Aorta (tissue), 5 donors: ENCODE results near the gene RETSAT. TPM values are rescaled to one million over a fixed set of nuclear protein-coding genes. Genes with fewer than 3 reads are reported as not detected.
"Not testable (repeated sequence)": the region's sequence is repeated elsewhere in the genome, so short reads cannot be mapped to it uniquely, and the experiment has no call there.

Experiments
- ATAC-seq: fragments of 200-7000 bp; cut with Tn5 transposase; one replicate; pipeline ENCODE4 v1.9.1; 2022; ENCODE audit warnings: moderate library complexity; ENCODE audit not compliant: low FRiP score
- DNase-seq, 2 donors: peaks; one replicate each; pipeline ENCODE4 v3.0.0-alpha.2; 2020
- H3K27ac ChIP-seq, 2 donors: one replicate each; pipeline ENCODE4 v1.5.1; 2013; ENCODE audit warnings: low read length in 2 of 2, mild to moderate bottlenecking in 2 of 2, moderate library complexity in 2 of 2, control low read depth in 1 of 2, inconsistent platforms in 1 of 2, low read depth in 1 of 2
- H3K27me3 ChIP-seq, 2 donors: one replicate each; pipeline ENCODE4 v1.6.1; 2013; ENCODE audit warnings: control low read depth in 1 of 2, low read length in 1 of 2, mild to moderate bottlenecking in 1 of 2, moderate library complexity in 1 of 2; ENCODE audit not compliant: insufficient read depth in 2 of 2, control insufficient read depth in 1 of 2
- H3K36me3 ChIP-seq, 2 donors: one replicate each; pipeline ENCODE4 v1.6.1; 2013; ENCODE audit warnings: control low read depth in 1 of 2, low read length in 1 of 2, mild to moderate bottlenecking in 1 of 2; ENCODE audit not compliant: insufficient read depth in 2 of 2, control insufficient read depth in 1 of 2
- H3K4me1 ChIP-seq, 2 donors: one replicate each; pipeline ENCODE4 v1.6.1; 2013; ENCODE audit warnings: low read length in 2 of 2, control low read depth in 1 of 2, mild to moderate bottlenecking in 1 of 2, moderate library complexity in 1 of 2; ENCODE audit not compliant: insufficient read depth in 2 of 2, control insufficient read depth in 1 of 2
- H3K4me3 ChIP-seq, 2 donors: one replicate each; pipeline ENCODE4 v1.5.1; 2013; ENCODE audit warnings: low read length in 2 of 2, control low read depth in 1 of 2, mild to moderate bottlenecking in 1 of 2
- H3K9me3 ChIP-seq: one replicate; pipeline ENCODE4 v1.6.1; 2013; ENCODE audit warnings: mild to moderate bottlenecking, low read length; ENCODE audit not compliant: control insufficient read depth
- WGBS, 2 donors: extraction: QIAGEN DNeasy Blood & Tissue Kit; methylation state at CpG; one replicate each; pipeline ENCODE4 v1.1.7; 2013; 5-methylcytosine and 5-hydroxymethylcytosine counted together
- intact Hi-C, 2 donors: fragments of 100-400 bp; cut with DNase I; formaldehyde crosslinking; loops; one replicate each; pipeline versions ENCODE4 v1.14.2 to v1.15.0; 2022
- polyA plus RNA-seq, 2 donors: library from polyadenylated mRNA; stranded (reverse); fragments of 200-250 nt; gene quantifications; one replicate each; pipeline ENCODE4 v1.2.3, GENCODE V29; 2013
- total RNA-seq, 2 donors: library from RNA; stranded (reverse); fragmentation: NEBNext Ultra II Directional; extraction: Animal tissue kit (Norgen Biotek cat#: 25700); gene quantifications; one replicate each; pipeline ENCODE4 v1.2.1, GENCODE V29; 2021
- donor health status: healthy with polysubstance abuse.
- donor health status: Bipolar disorder and iron deficiency.
- donor health status: DM: no; HTN: no; CAD: no.
- donor health status: DM: no; HTN: no; CAD: no.
- donor health status: DM: yes; HTN: yes; CAD: no.

The RETSAT gene
- total and polyA plus RNA-seq, 4 donors: 18.9 to 29.5 (median 23.3) TPM

GRCh38 chr2:85329701-85330100 is 24.6 kb downstream of the RETSAT start:
- not testable (repeated sequence) for DNase-seq, H3K27ac ChIP-seq, H3K36me3 ChIP-seq, H3K9me3 ChIP-seq, H3K27me3 ChIP-seq, H3K4me3 ChIP-seq, ATAC-seq, H3K4me1 ChIP-seq
- intact Hi-C loops: loop anchor here in 1 of 2 donors (2.0 kb wide), 1 partner anchor 25 kb away; the partner anchor contains the start of genes ELMOD3 and RETSAT
- WGBS, 2 donors: 34 to 35% methylated on average over 3 of the region's 3 CpGs

- intact Hi-C loops: loop anchor here in 1 of 2 donors (2.0 kb wide), 1 partner anchor 26 kb away; the partner anchor contains the start of genes ELMOD3 and RETSAT
- Histone ChIP-seq H3K27ac (no peak overlapping the region), H3K36me3 (peaks cover 0 to 4% of the 10 kb centered on the region in 2 donors), H3K9me3 (no peaks in the 10 kb centered on the region), H3K4me1 (no peaks in the 10 kb centered on the region), H3K4me3 (no peak overlapping the region), H3K27me3 (no peaks in the 10 kb centered on the region)
- ATAC-seq: no peak
- DNase-seq: no peak
Measured at GRCh38 chr2:85329181-85329651, 25.1 kb downstream of the RETSAT start.

GRCh38 chr2:85327822-85328617 is 26.3 kb downstream of the RETSAT start, which contains the start of gene TGOLN2:
TSS of gene TGOLN2 (minus strand) at chr2:85327989. CDS start at chr2:85327962, 27 bp downstream.
- H3K9me3 ChIP-seq: no peaks in the 10 kb centered on the region
- H3K27ac ChIP-seq: peak within 1 kb of the TSS in 1 of 2 donors; percentile 91
- intact Hi-C loops: loop anchor here in 1 of 2 donors (2.0 kb wide), 1 partner anchor 27 kb away; the partner anchor contains the start of genes ELMOD3 and RETSAT
- H3K4me3 ChIP-seq: peak within 1 kb of the TSS; percentile 67 to 80
- DNase-seq (peak; percentile 96 to 98), ATAC-seq (peak; percentile 99)
- H3K4me1 ChIP-seq: peaks cover 0 to 2% of the 10 kb centered on the region in 2 donors
- H3K36me3 ChIP-seq: peaks cover 0 to 8% of the 10 kb centered on the region in 2 donors
- WGBS, 2 donors: 0% methylated on average over 47 to 57 of the region's 57 CpGs
- H3K27me3 ChIP-seq: no peaks in the 10 kb centered on the region

GRCh38 chr2:85327160-85327821 is 27.0 kb downstream of the RETSAT start:
- DNase-seq: peak; percentile 79 to 85
- peak overlapping the region in 1 of 2 donors; percentile 58 for H3K27ac ChIP-seq
- ATAC-seq: peak; percentile 66
- peak overlapping the region; percentile 63 to 80 for H3K4me3 ChIP-seq
- 2 to 3% methylated on average over 41 of the region's 41 CpGs for WGBS, 2 donors
- peaks cover 0 to 2% of the 10 kb centered on the region in 2 donors for H3K4me1 ChIP-seq
- H3K27me3 ChIP-seq: no peaks in the 10 kb centered on the region
- intact Hi-C loops: no loop called here
- H3K36me3 ChIP-seq: peaks cover 0 to 8% of the 10 kb centered on the region in 2 donors
- H3K9me3 ChIP-seq: no peaks in the 10 kb centered on the region

- no peak overlapping the region for H3K27ac ChIP-seq
- peaks cover 0 to 2% of the 10 kb centered on the region in 2 donors for H3K4me1 ChIP-seq
- intact Hi-C loops: no loop called here
- no peak for ATAC-seq
- peak overlapping the region; percentile 63 to 80 for H3K4me3 ChIP-seq
- H3K36me3 ChIP-seq: peaks cover 0 to 8% of the 10 kb centered on the region in 2 donors
- WGBS, 2 donors: 15 to 25% methylated on average over 32 of the region's 32 CpGs
- no peak for DNase-seq
- no peaks in the 10 kb centered on the region for H3K27me3 ChIP-seq
- H3K9me3 ChIP-seq: no peaks in the 10 kb centered on the region
Measured at GRCh38 chr2:85326406-85327159, 27.7 kb downstream of the RETSAT start.

GRCh38 chr2:85325466-85325811 is 28.9 kb downstream of the RETSAT start:
- DNase-seq (no peak), ATAC-seq (no peak)
- Histone ChIP-seq H3K27ac (no peak overlapping the region), H3K9me3 (no peaks in the 10 kb centered on the region), H3K4me3 (peak overlapping the region; percentile 63 to 80), H3K27me3 (no peaks in the 10 kb centered on the region), H3K36me3 (peaks cover 0 to 8% of the 10 kb centered on the region in 2 donors), H3K4me1 (peaks cover 0 to 2% of the 10 kb centered on the region in 2 donors)
- intact Hi-C loops: no loop called here
- 48 to 62% methylated on average over 9 of the region's 9 CpGs for WGBS, 2 donors

- ATAC-seq (no peak), DNase-seq (no peak)
- intact Hi-C loops: no loop called here
- Histone ChIP-seq H3K4me3 (no peak overlapping the region), H3K4me1 (peaks cover 0 to 2% of the 10 kb centered on the region in 2 donors), H3K27ac (no peak overlapping the region), H3K9me3 (no peaks in the 10 kb centered on the region), H3K36me3 (peaks cover 0 to 8% of the 10 kb centered on the region in 2 donors), H3K27me3 (no peaks in the 10 kb centered on the region)
- WGBS, 2 donors: 52 to 54% methylated on average over 10 of the region's 10 CpGs
Measured at GRCh38 chr2:85324639-85325465, 29.5 kb downstream of the RETSAT start.

- H3K4me1 ChIP-seq, H3K9me3 ChIP-seq, H3K4me3 ChIP-seq, H3K36me3 ChIP-seq, intact Hi-C loops, ATAC-seq, DNase-seq, H3K27ac ChIP-seq, H3K27me3 ChIP-seq: not testable (repeated sequence)
- WGBS, 2 donors: 90% methylated on average over 11 of the region's 11 CpGs
Measured at GRCh38 chr2:85323988-85324367, 30.4 kb downstream of the RETSAT start.
